Lower lobe of right lung (tissue), 2 donors: ENCODE data around the gene WDR76. TPM values are rescaled to one million over a fixed set of nuclear protein-coding genes. Genes with fewer than 3 reads are reported as not detected.
"Not testable (repeated sequence)": the region's sequence is repeated elsewhere in the genome, so short reads cannot be mapped to it uniquely, and the experiment has no call there.

Experiments
- ATAC-seq, 2 donors: fragments of 200-7000 bp; cut with Tn5 transposase; one replicate each; pipeline ENCODE4 v1.9.1; 2020 to 2022; ENCODE audit warnings: mild to moderate bottlenecking in 2 of 2, moderate library complexity in 2 of 2
- DNase-seq: peaks from one replicate; pipeline ENCODE4 v3.0.0-alpha.2; 2020
- H3K27ac ChIP-seq: fragments of 200-600 bp; one replicate; pipeline ENCODE4 v1.8.0; 2022
- H3K27me3 ChIP-seq: fragments of 200-600 bp; one replicate; pipeline ENCODE4 v1.8.0; 2022; ENCODE audit warnings: low read depth
- H3K36me3 ChIP-seq: fragments of 200-600 bp; one replicate; pipeline ENCODE4 v1.8.0; 2022; ENCODE audit warnings: mild to moderate bottlenecking
- H3K4me1 ChIP-seq: fragments of 200-600 bp; one replicate; pipeline ENCODE4 v1.8.0; 2022
- H3K4me3 ChIP-seq: fragments of 200-600 bp; one replicate; pipeline ENCODE4 v1.8.0; 2022; ENCODE audit warnings: mild to moderate bottlenecking
- H3K9me3 ChIP-seq: fragments of 200-600 bp; one replicate; pipeline ENCODE4 v1.8.0; 2022
- CTCF ChIP-seq: fragments of 200-600 bp; IDR thresholded peaks from one replicate; pipeline ENCODE4 v1.8.0; 2022; ENCODE audit warnings: antibody characterized with exemption, mild to moderate bottlenecking
- intact Hi-C: fragments of 100-400 bp; cut with DNase I; formaldehyde crosslinking; loops from one replicate; pipeline ENCODE4 v1.11.0; 2022
- total RNA-seq: library from RNA; stranded (reverse); fragmentation: NEBNext Ultra II Directional; extraction: Animal tissue kit (Norgen Biotek cat#: 25700); gene quantifications from one replicate; pipeline ENCODE4 v1.2.1, GENCODE V29; 2021
- donor health status: DM: no; HTN: yes; CAD: no; lungs with severe emphysema.

Gene WDR76
- total RNA-seq, 1 donor from 2014 or later, result 5.7 TPM

- no peak for ATAC-seq
- Histone ChIP-seq H3K27ac (peak overlapping the region; percentile 74), H3K4me1 (peaks cover 47% of the 10 kb centered on the region), H3K27me3 (no peaks in the 10 kb centered on the region), H3K9me3 (no peaks in the 10 kb centered on the region), H3K4me3 (peak overlapping the region; percentile 63), H3K36me3 (no peaks in the 10 kb centered on the region)
- intact Hi-C loops, result no loop called here
- no peak for DNase-seq
- no peak for TF ChIP-seq CTCF
Measured at GRCh38 chr15:43826029-43826507, 734 bp upstream of the WDR76 start.

GRCh38 chr15:43828061-43828657, 1.4 kb downstream of the WDR76 start:
- Histone ChIP-seq H3K36me3 (no peaks in the 10 kb centered on the region), H3K27ac (no peak overlapping the region), H3K4me3 (no peak overlapping the region), H3K4me1 (peaks cover 27% of the 10 kb centered on the region), H3K27me3 (no peaks in the 10 kb centered on the region), H3K9me3 (no peaks in the 10 kb centered on the region)
- ATAC-seq (no peak), DNase-seq (no peak)
- no peak for TF ChIP-seq CTCF
- intact Hi-C loops, result no loop called here

GRCh38 chr15:43829951-43830540, 3.2 kb downstream of the WDR76 start:
- H3K9me3 ChIP-seq, ATAC-seq, H3K36me3 ChIP-seq, intact Hi-C loops, H3K4me3 ChIP-seq, H3K27me3 ChIP-seq, DNase-seq, H3K27ac ChIP-seq: not testable (repeated sequence)
- peaks cover 19% of the 10 kb centered on the region for H3K4me1 ChIP-seq

GRCh38 chr15:43830691-43831275, 4.0 kb downstream of the WDR76 start:
- H3K9me3 ChIP-seq, H3K27ac ChIP-seq, H3K36me3 ChIP-seq, H3K27me3 ChIP-seq, ATAC-seq, DNase-seq, H3K4me3 ChIP-seq, intact Hi-C loops: not testable (repeated sequence)
- peaks cover 19% of the 10 kb centered on the region for H3K4me1 ChIP-seq

- intact Hi-C loops, H3K4me3 ChIP-seq, H3K27ac ChIP-seq, ATAC-seq, DNase-seq, H3K9me3 ChIP-seq, H3K27me3 ChIP-seq: not testable (repeated sequence)
- H3K4me1 ChIP-seq, result peaks cover 13% of the 10 kb centered on the region
- peaks cover 11% of the 10 kb centered on the region for H3K36me3 ChIP-seq
Measured at GRCh38 chr15:43831519-43832052, 4.8 kb downstream of the WDR76 start.

GRCh38 chr15:43832485-43832884, 5.7 kb downstream of the WDR76 start:
- H3K27me3 ChIP-seq, H3K9me3 ChIP-seq, intact Hi-C loops, ATAC-seq, DNase-seq, H3K4me1 ChIP-seq, H3K4me3 ChIP-seq, H3K27ac ChIP-seq: not testable (repeated sequence)
- H3K36me3 ChIP-seq, result peaks cover 14% of the 10 kb centered on the region

GRCh38 chr15:43845421-43845820, 18.6 kb downstream of the WDR76 start:
- Histone ChIP-seq H3K4me1 (no peaks in the 10 kb centered on the region), H3K9me3 (no peaks in the 10 kb centered on the region), H3K27ac (no peak overlapping the region), H3K4me3 (no peak overlapping the region), H3K27me3 (no peaks in the 10 kb centered on the region), H3K36me3 (peaks cover 31% of the 10 kb centered on the region)
- no peak for DNase-seq
- no peak for TF ChIP-seq CTCF
- intact Hi-C loops, result no loop called here
- no peak for ATAC-seq
